NCI-H1092 treated with DMSO at 0.1 percent for 48 hours (cell line): Measurements from ENCODE around the gene MTHFSD.

ENCODE experiments used
- DNase-seq: peaks from one replicate; lab custom pipeline; 2025; lab: John Stamatoyannopoulos, UW

MTHFSD gene

GRCh38 chr16:86570558-86571529 is 15.8 kb upstream of the MTHFSD start:
- DNase-seq: no peak

GRCh38 chr16:86569701-86570447 is 14.8 kb upstream of the MTHFSD start:
- no peak for DNase-seq

DNA sequence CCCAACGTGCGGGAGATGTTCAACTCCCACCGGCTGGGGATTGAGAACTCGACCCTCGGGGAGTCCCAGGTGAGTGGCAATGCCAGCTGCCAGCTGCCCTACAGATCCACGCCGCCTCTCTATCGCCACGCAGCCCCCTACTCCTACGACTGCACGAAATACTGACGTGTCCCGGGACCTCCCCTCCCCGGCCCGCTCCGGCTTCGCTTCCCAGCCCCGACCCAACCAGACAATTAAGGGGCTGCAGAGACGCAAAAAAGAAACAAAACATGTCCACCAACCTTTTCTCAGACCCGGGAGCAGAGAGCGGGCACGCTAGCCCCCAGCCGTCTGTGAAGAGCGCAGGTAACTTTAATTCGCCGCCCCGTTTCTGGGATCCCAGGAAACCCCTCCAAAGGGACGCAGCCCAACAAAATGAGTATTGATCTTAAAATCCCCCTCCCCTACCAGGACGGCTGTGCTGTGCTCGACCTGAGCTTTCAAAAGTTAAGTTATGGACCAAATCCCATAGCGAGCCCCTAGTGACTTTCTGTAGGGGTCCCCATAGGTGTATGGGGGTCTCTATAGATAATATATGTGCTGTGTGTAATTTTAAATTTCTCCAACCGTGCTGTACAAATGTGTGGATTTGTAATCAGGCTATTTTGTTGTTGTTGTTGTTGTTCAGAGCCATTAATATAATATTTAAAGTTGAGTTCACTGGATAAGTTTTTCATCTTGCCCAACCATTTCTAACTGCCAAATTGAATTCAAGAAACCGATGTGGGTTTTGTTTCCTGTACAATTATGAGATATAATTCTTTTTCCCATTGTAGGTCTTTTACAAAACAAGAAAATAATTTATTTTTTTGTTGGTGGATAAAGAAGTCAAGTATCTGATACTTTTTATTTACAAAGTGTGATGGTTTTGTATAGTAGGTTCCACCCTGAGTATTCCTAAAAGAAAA is 13.9 kb upstream of the MTHFSD start:
- DNase-seq: no peak

GRCh38 chr16:86567701-86568581 is 12.9 kb upstream of the MTHFSD start:
- DNase-seq: no peak

GRCh38 chr16:86566966-86567700 is 12.1 kb upstream of the MTHFSD start:
- DNase-seq: no peak

- DNase-seq: no peak
Measured at GRCh38 chr16:86566601-86566965, 11.5 kb upstream of the MTHFSD start, which contains the start of gene FOXC2. FOXC2 (plus strand) TSS chr16:86566829; CDS start chr16:86567336, 507 bp downstream.

GRCh38 chr16:86565644-86566511 is 10.8 kb upstream of the MTHFSD start:
- no peak for DNase-seq

DNA sequence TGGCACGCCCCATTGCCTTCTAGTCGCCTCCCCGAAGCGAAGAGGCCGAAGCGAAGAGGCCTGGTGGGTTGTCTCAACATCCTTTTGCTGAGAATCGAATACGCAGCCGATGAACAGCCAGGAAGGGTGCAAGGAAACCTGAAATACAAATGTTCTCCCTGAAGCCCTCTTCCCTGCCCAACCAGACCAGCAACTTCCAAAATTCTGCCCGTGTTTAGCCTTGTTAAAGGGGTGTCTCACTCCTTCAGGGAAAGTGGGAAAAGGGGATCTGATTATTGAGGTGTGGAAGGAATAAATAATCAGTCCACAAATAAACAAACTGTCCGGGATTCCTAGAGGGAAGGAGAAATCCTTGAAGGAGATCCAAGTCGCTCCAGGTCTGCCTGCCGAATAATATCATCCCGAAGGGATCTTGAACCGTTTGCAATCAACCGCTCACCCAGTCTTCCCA is 10.2 kb upstream of the MTHFSD start:
- DNase-seq: no peak

DNA sequence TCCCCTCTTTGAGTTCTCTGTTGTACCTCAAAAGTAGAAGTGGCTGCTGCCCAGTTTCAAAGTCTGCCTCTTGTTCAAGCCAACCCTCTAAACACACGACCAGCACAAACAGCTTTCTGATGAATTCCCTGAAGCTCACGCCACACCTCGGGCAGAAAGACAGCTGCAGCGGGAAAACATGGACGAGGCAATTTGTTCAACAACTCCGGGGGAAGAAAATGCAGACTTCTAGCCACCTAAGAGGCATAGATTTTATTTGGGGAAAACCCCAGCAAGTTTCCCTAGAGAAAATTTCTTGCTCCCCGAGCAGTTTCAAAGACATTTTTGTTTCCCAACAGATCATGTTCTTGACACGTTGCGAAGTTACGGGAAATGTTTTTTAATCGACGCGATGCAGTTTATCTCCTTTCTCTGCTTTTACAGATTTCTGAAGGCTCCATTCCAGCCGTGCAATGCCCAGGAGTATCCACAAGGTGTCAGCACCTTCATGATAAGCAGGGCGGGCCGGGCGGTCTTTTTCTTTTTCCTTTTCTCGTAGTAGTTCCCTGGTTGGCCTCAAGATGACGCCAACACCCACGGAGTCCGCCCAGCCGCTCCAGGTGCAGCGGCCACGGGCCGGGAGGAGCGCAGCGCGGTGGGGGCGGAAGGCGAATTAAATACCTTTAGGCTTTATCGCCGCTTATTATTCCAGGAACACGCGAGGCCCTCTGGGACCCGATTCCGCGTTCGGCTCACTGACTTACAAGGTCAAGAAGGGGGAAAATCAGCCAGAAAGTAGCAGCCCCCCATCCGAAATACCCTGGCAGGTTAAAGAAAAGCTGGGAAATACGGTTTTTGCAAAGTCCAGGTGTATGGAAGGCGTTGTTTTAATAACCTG is 8.7 kb upstream of the MTHFSD start:
- DNase-seq: peak; percentile 84

GRCh38 chr16:86562356-86562755 is 7.3 kb upstream of the MTHFSD start:
- DNase-seq: no peak

DNA sequence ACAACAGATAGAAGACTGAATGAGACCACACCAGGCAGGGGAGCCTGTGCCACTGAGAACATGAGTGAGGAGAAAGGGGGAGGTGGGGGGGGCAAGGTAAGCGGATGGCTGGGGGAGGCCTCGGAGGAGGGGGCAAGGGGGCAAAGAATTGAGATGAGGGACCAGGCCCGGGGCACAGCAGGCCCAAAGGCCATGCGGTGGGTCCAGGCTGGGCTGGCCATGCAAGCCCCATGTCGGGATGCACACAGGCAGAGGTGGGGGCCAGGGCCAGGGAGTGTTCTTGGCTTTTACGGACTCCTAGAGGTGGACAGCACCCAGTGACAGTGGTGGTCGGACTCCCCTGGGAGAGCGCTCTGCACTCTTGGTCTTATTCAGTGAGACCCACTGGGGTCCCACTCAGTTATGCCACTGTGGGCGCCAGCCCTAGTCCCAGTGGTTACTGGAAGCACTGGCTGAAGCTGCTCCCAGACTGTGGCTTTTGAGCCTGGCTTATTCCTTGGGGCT is 4.8 kb upstream of the MTHFSD start:
- DNase-seq: no peak

GRCh38 chr16:86558355-86559193 is 3.5 kb upstream of the MTHFSD start:
- no peak for DNase-seq

GRCh38 chr16:86557587-86557986 is 2.6 kb upstream of the MTHFSD start:
- DNase-seq: no peak

DNA sequence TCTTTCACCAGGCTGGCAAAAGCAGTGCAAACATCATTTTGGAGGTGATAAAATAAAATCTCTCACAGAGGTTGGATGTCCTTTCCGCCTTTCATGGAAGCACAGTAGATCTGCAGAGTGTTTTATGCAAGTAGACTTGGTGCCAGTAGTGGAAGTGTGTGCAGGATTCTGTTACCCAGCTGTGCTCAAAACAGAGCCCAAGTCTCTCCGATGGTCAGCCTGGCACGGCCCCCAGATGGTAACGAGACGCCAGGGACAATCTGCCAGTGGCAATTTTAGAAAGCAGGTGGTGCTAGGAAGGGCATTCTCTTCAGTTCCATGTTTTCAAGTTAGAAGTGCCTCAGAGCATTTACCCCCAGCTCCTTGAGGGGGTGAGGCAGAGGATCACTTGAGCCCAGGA is 1.5 kb upstream of the MTHFSD start:
- peak; percentile 63 for DNase-seq

- no peak for DNase-seq
Measured at GRCh38 chr16:86555704-86556075, 655 bp upstream of the MTHFSD start.

DNA sequence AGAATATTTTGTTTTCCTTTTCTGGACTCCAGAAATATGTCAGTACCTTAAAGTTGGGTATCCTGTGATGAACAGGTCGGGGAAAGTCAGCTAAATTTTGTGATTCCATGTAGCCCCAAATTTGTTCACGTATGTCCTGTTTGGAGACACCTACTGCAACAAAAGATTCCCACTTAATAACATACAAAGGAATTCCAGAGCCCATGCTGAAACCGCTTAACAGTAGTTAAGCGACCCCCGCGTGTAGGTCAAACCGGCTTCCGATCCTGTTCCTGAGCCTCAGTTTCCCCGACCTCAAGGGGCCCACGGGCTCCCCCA is 477 bp downstream of the MTHFSD start:
- peak; percentile 26 for DNase-seq

- no peak for DNase-seq
Measured at GRCh38 chr16:86553356-86553755, 1.7 kb downstream of the MTHFSD start.
